HEK293 (cell line): Measurements from ENCODE around the gene VMAC.
A peak's percentile ranks its signal among the peaks of the same experiment; 100 is the strongest.

ENCODE experiments used
- CTCF ChIA-PET: fragments of 350-600 bp; formaldehyde crosslinking; extraction: SDS; loops from one replicate; lab custom pipeline; 2021; ENCODE audit warnings: antibody characterized with exemption; lab: Yijun Ruan, JAX
- POLR2A ChIA-PET: fragments of 300-600 bp; formaldehyde crosslinking; extraction: SDS; loops from one replicate; lab custom pipeline; 2020; ENCODE audit warnings: antibody characterized with exemption, inconsistent platforms; lab: Yijun Ruan, JAX
- H3K27ac ChIP-seq: fragments of 200-500 bp; sonication (Bioruptor generic); 2 replicates; pipeline ENCODE4 v1.5.1; 2014; ENCODE audit warnings: low read depth, low read length, control low read depth, inconsistent platforms; ENCODE audit errors: extremely low read depth
- H3K36me3 ChIP-seq, 2 experiments: fragments of 200-500 bp in 1 of 2; sonication (Bioruptor generic) in 1 of 2; 1 replicate in 1 of 2; 2 replicates in 1 of 2; pipeline ENCODE4 v1.5.1; 2014 to 2017; ENCODE audit warnings: inconsistent platforms in 2 of 2, low read length in 2 of 2; ENCODE audit not compliant: control insufficient read depth in 2 of 2, insufficient read depth in 1 of 2
- H3K4me1 ChIP-seq: fragments of 200-500 bp; sonication (Bioruptor generic); 2 replicates; pipeline ENCODE4 v1.5.1; 2014; ENCODE audit warnings: mild to moderate bottlenecking, low read length, inconsistent platforms; ENCODE audit not compliant: control insufficient read depth, insufficient read depth
- H3K4me3 ChIP-seq: 2 replicates; pipeline ENCODE4 v1.5.1; 2011; ENCODE audit warnings: low read depth, mild to moderate bottlenecking, control low read depth, low read length, moderate library complexity
- H3K9me3 ChIP-seq: fragments of 200-500 bp; sonication (Bioruptor generic); 2 replicates; pipeline ENCODE4 v1.5.1; 2014; ENCODE audit warnings: low read depth, low read length, inconsistent platforms; ENCODE audit not compliant: control insufficient read depth, insufficient read depth
- FEZF1 ChIP-seq: fragments of 450-650 bp; formaldehyde crosslinking; IDR thresholded peaks from 2 replicates; pipeline ENCODE4 v1.5.1; 2016; ENCODE audit warnings: missing biosample characterization, missing genetic modification characterization
- KLF1 ChIP-seq: fragments of 450-650 bp; formaldehyde crosslinking; IDR thresholded peaks from 2 replicates; pipeline ENCODE4 v1.5.1; 2016; ENCODE audit warnings: missing biosample characterization, missing genetic modification characterization
- KLF9 ChIP-seq: fragments of 450-650 bp; formaldehyde crosslinking; IDR thresholded peaks from 2 replicates; pipeline ENCODE4 v1.5.1; 2016; ENCODE audit warnings: missing biosample characterization, missing genetic modification characterization, low read depth
- MEIS1 ChIP-seq: sonication (generic); formaldehyde crosslinking; IDR thresholded peaks from 2 replicates; pipeline ENCODE4 v1.8.1; 2022; ENCODE audit warnings: missing genetic modification reagents, mild to moderate bottlenecking, borderline replicate concordance
- WT1 ChIP-seq: fragments of 450-650 bp; formaldehyde crosslinking; IDR thresholded peaks from 2 replicates; pipeline ENCODE4 v1.5.1; 2016; ENCODE audit warnings: missing biosample characterization, missing genetic modification characterization
- ZBTB48 ChIP-seq: fragments of 450-650 bp; formaldehyde crosslinking; IDR thresholded peaks from 2 replicates; pipeline ENCODE4 v1.5.1; 2016; ENCODE audit warnings: missing biosample characterization, missing genetic modification characterization
- ZFHX2 ChIP-seq: fragments of 450-650 bp; formaldehyde crosslinking; conservative IDR thresholded peaks from 2 replicates; pipeline ENCODE4 v1.5.1; 2016; ENCODE audit warnings: missing biosample characterization, missing genetic modification characterization
- ZNF2 ChIP-seq: fragments of 450-650 bp; formaldehyde crosslinking; IDR thresholded peaks from 2 replicates; pipeline ENCODE4 v1.5.1; 2016; ENCODE audit warnings: missing biosample characterization, missing genetic modification characterization
- ZNF274 ChIP-seq, 2 experiments: fragments of 200-500 bp in 1 of 2; fragments of 450-650 bp in 1 of 2; sonication (Bioruptor generic) in 1 of 2; formaldehyde crosslinking in 1 of 2; IDR thresholded peaks; 2 replicates each; pipeline versions ENCODE4 v1.5.1 to v1.6.1; 2014 to 2016; ENCODE audit warnings: borderline replicate concordance in 1 of 2, inconsistent platforms in 1 of 2, low read length in 1 of 2, missing biosample characterization in 1 of 2, missing genetic modification characterization in 1 of 2
- ZNF433 ChIP-seq: fragments of 450-650 bp; formaldehyde crosslinking; IDR thresholded peaks from 2 replicates; pipeline ENCODE4 v1.5.1; 2016; ENCODE audit warnings: missing biosample characterization, missing genetic modification characterization, low read depth
- ZNF561 ChIP-seq: fragments of 450-650 bp; IDR thresholded peaks from 2 replicates; pipeline ENCODE4 v1.5.1; 2018; ENCODE audit warnings: missing biosample characterization, missing genetic modification characterization, borderline replicate concordance
- ZNF792 ChIP-seq: fragments of 450-650 bp; formaldehyde crosslinking; IDR thresholded peaks from 2 replicates; pipeline ENCODE4 v1.5.1; 2016; ENCODE audit warnings: missing biosample characterization, missing genetic modification characterization
- ZSCAN16 ChIP-seq: fragments of 450-650 bp; formaldehyde crosslinking; IDR thresholded peaks from 2 replicates; pipeline ENCODE4 v1.5.1; 2016; ENCODE audit warnings: missing biosample characterization, missing genetic modification characterization
- TF ChIP-seq, protein P1 (sequence below): fragments of 450-650 bp; formaldehyde crosslinking; IDR thresholded peaks from 2 replicates; pipeline ENCODE4 v1.5.1; 2016; ENCODE audit warnings: missing biosample characterization, missing genetic modification characterization
- TF ChIP-seq, protein P2 (sequence below): fragments of 450-650 bp; formaldehyde crosslinking; IDR thresholded peaks from 2 replicates; pipeline ENCODE4 v1.5.1; 2016; ENCODE audit warnings: missing biosample characterization, missing genetic modification characterization
- TF ChIP-seq, protein P3 (sequence below): fragments of 450-650 bp; formaldehyde crosslinking; IDR thresholded peaks from 2 replicates; pipeline ENCODE4; 2016; ENCODE audit warnings: missing biosample characterization, missing genetic modification characterization
- TF ChIP-seq, protein P4 (sequence below): fragments of 450-650 bp; formaldehyde crosslinking; IDR thresholded peaks from 2 replicates; pipeline ENCODE4 v1.5.1; 2016; ENCODE audit warnings: missing biosample characterization, missing genetic modification characterization, low read depth

Gene VMAC

DNA sequence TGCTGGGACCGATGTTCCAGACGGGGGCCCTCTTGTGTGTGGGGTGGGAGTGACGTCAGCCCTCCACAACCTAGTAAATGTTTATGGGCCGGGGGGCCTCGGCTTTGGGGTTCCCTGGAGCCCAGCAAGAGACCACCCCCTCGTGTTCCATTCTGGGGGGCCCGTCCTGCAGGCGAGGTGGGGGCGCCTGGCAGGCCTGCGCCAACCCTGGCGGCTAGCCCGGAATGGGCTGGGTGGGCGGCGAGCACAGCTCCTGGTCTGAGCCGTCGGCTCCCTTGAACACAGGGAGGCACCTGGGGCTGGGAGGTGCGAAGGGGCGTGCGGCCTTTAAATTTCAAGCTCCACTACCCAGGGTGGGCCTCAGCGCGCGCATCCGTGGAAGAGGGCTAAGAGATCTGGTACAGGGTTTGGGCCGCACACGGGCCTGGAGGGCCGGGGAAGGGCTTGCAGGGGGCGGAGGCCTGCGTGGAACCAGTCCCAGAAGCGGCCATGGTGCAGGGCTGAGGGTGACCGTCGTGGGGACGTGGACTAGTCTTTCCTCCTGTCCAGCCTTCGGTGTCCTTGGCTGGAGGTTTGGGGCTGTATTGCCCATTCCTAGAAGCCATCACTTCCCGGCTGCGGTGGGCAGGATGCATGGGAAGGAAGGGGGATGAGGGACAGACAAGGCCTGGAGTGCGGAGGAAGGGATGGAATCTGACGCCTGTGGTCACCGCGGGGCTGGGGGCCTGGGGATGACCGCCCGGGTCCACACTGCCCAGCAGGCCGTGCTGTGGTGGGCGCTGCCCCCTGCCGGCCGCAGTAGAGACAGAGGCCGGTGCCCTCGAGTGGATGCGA lies 12.5 kb upstream of the VMAC start (continued):
- TF ChIP-seq MEIS1 (CRISPR knock-in tag) (no peak), ZSCAN16 (no peak), ZBTB48 (tag by site-specific recombination) (0 out of 2 replicates have a peak, but pooled peaks have one; percentile 29), FEZF1 (tag by site-specific recombination) (no peak), ZFHX2 (tag by site-specific recombination) (peak; percentile 52), KLF1 (0 out of 2 replicates have a peak, but pooled peaks have one; percentile 7), ZNF274 (IDR thresholded peaks at IDR 0.05; ENCODE audit: low read length) (no peak), ZNF274 (tag by site-specific recombination; IDR thresholded peaks at IDR 0.05; ENCODE audit: borderline replicate concordance) (no peak), ZNF2 (tag by site-specific recombination) (peak; percentile 48; the same call in 1 of the 2 replicates), ZNF433 (tag by site-specific recombination) (no peak), ZNF561 (tag by site-specific recombination) (0 out of 2 replicates have a peak, but pooled peaks have one; percentile 32), WT1 (no peak)
- TF ChIP-seq, protein P1, sequence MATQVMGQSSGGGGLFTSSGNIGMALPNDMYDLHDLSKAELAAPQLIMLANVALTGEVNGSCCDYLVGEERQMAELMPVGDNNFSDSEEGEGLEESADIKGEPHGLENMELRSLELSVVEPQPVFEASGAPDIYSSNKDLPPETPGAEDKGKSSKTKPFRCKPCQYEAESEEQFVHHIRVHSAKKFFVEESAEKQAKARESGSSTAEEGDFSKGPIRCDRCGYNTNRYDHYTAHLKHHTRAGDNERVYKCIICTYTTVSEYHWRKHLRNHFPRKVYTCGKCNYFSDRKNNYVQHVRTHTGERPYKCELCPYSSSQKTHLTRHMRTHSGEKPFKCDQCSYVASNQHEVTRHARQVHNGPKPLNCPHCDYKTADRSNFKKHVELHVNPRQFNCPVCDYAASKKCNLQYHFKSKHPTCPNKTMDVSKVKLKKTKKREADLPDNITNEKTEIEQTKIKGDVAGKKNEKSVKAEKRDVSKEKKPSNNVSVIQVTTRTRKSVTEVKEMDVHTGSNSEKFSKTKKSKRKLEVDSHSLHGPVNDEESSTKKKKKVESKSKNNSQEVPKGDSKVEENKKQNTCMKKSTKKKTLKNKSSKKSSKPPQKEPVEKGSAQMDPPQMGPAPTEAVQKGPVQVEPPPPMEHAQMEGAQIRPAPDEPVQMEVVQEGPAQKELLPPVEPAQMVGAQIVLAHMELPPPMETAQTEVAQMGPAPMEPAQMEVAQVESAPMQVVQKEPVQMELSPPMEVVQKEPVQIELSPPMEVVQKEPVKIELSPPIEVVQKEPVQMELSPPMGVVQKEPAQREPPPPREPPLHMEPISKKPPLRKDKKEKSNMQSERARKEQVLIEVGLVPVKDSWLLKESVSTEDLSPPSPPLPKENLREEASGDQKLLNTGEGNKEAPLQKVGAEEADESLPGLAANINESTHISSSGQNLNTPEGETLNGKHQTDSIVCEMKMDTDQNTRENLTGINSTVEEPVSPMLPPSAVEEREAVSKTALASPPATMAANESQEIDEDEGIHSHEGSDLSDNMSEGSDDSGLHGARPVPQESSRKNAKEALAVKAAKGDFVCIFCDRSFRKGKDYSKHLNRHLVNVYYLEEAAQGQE: no peak
- TF ChIP-seq, protein P2, sequence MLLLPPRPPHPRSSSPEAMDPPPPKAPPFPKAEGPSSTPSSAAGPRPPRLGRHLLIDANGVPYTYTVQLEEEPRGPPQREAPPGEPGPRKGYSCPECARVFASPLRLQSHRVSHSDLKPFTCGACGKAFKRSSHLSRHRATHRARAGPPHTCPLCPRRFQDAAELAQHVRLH (tag by site-specific recombination): no peak
- TF ChIP-seq, protein P3, sequence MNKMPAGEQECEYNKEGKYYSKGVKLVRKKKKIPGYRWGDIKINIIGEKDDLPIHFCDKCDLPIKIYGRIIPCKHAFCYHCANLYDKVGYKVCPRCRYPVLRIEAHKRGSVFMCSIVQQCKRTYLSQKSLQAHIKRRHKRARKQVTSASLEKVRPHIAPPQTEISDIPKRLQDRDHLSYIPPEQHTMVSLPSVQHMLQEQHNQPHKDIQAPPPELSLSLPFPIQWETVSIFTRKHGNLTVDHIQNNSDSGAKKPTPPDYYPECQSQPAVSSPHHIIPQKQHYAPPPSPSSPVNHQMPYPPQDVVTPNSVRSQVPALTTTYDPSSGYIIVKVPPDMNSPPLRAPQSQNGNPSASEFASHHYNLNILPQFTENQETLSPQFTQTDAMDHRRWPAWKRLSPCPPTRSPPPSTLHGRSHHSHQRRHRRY (tag by site-specific recombination): no peak
- TF ChIP-seq, protein P4, sequence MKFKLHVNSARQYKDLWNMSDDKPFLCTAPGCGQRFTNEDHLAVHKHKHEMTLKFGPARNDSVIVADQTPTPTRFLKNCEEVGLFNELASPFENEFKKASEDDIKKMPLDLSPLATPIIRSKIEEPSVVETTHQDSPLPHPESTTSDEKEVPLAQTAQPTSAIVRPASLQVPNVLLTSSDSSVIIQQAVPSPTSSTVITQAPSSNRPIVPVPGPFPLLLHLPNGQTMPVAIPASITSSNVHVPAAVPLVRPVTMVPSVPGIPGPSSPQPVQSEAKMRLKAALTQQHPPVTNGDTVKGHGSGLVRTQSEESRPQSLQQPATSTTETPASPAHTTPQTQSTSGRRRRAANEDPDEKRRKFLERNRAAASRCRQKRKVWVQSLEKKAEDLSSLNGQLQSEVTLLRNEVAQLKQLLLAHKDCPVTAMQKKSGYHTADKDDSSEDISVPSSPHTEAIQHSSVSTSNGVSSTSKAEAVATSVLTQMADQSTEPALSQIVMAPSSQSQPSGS: no peak
- TF ChIP-seq, all 188 proteins: peak for 9

DNA sequence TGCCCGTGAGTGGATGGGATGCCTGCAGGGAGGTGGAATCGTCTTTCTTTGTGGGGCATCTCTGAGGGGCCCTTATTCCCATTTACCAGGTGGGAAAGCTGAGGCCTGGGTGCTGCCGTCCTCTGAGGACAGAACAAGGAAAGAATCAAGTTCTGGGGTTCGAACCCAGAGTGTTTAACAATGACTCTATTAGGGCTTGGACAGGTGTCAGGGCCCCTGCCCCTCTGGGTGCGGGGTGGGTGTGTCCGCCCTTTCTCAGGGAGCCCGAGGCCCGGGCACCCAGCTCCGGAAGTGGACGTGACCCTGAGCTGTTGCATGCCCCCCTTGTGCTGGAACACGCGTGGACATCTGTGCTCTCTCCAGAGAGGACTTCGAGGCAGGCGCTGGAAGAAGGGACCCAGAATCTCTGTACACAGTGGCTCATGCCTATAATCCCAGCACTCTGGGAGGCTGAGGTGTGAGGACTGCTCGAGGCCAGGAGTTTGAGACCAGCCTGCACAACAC lies 11.8 kb upstream of the VMAC start:
- CTCF ChIA-PET: interaction anchor here (0.6 to 5.3 kb wide), 14 partner anchors 10 to 130 kb away, joined by 3 to 65 read pairs (median 4); partner anchors contain the start of genes NRTN and VMAC

More for the DNA sequence above, 11.8 kb upstream of the VMAC start:
- H3K4me1 ChIP-seq: no peaks in the 10 kb centered on the region; the same call in 1 of the 2 replicates
- TF ChIP-seq KLF9: peak; percentile 66
- TF ChIP-seq ZNF792: no peak
- no peak overlapping the region for H3K4me3 ChIP-seq
- H3K27ac ChIP-seq: no peak overlapping the region
- POLR2A ChIA-PET: interaction anchor here (1.3 to 3.8 kb wide), 4 partner anchors 10 to 89 kb away, joined by 7 to 25 read pairs (median 14); partner anchors contain the start of genes NDUFA11, NRTN and VMAC
- no peaks in the 10 kb centered on the region for H3K9me3 ChIP-seq
- peaks cover 0 to 27% of the 10 kb centered on the region in 2 experiments; a peak in 1 of 3 replicates for H3K36me3 ChIP-seq
